Measurements from ENCODE around the gene ZSWIM5.

GRCh38 chr1:45015683-45016082 is 190.7 kb downstream of the ZSWIM5 start:
- TF ChIP-seq CTCF (IDR thresholded peaks at IDR 0.05) (no peak), ESRRA (CRISPR knock-in tag; IDR thresholded peaks at IDR 0.05; ENCODE audit: borderline replicate concordance) (no peak), ATF1 (CRISPR knock-in tag; IDR thresholded peaks at IDR 0.05) (no peak), MAX (CRISPR knock-in tag; IDR thresholded peaks at IDR 0.05) (no peak), SP1 (CRISPR knock-in tag; conservative IDR thresholded peaks at IDR 0.05) (no peak), FOXK1 (CRISPR knock-in tag; IDR thresholded peaks at IDR 0.05) (no peak)

Data from WTC11 (cell line).